Measurements from ENCODE around the gene ZFP90. TPM values are rescaled to one million over a fixed set of nuclear protein-coding genes. Genes with fewer than 3 reads are reported as not detected.

ZFP90 gene
- 20.0 and 29.0 TPM in 2 replicates for total RNA-seq

GRCh38 chr16:68538880-68539701 lies at the start of gene ZFP90:
Gene ZFP90 (plus strand): TSS chr16:68539291. CDS start chr16:68539793, 502 bp downstream.

Small RNAs within 50 kb of the gene (small RNA-seq; reads per million reads assigned to genes)
- not detected for gene RNU4-36P

Other genes starting within 250 kb of the ZFP90 start
- gene SLC7A6OS, start 228.3 kb upstream of the ZFP90 start, total RNA-seq, result 12.0 and 13.7 TPM in 2 replicates
- 34.3 and 39.3 TPM in 2 replicates for gene PRMT7, start 228.3 kb upstream of the ZFP90 start, total RNA-seq
- 0.43 TPM in 1 of 2 replicates, not detected in the other for gene SMPD3, start 90.8 kb upstream of the ZFP90 start, total RNA-seq
- gene CDH3, start 106.0 kb downstream of the ZFP90 start, total RNA-seq, result 48.5 and 61.6 TPM in 2 replicates
- 4.3 and 64.7 TPM in 2 replicates for gene CDH1, start 198.0 kb downstream of the ZFP90 start, total RNA-seq